ENCODE data around the gene DPYD. TPM values are rescaled to one million over a fixed set of nuclear protein-coding genes. Genes with fewer than 3 reads are reported as not detected.

Gene DPYD
- polyA plus RNA-seq, 2 donors = 6.7 to 10.0 TPM

DNA sequence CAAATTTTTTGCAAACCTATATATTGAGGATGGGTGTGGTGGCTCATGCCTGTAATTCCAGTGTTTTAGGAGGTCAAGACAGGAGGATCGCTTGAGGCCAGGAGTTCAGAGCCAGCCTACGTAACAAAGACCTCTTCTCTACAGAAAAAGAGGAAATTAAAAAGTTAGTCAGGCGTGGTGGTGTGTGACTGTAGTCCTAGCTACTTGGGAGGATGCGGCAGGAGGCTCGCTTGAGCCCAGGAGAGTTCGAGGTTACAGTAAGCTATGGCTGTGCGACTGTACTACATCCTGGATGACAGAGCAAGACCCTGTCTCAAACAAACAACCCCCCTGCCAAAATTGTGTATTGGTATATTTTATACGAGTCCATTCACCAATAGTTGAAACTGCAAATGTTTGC lies 589.7 kb downstream of the DPYD start:
- Histone ChIP-seq H3K4me3 (ENCODE audit: low read depth in 1 of 2, low read length in 2 of 2) (no peak overlapping the region), H3K36me3 (ENCODE audit: control insufficient read depth in 2 of 2, insufficient read depth in 2 of 2, low read length in 1 of 2) (no peaks in the 10 kb centered on the region), H3K9me3 (ENCODE audit: control insufficient read depth in 2 of 2, insufficient read depth in 1 of 2, low read depth in 1 of 2, low read length in 1 of 2) (no peaks in the 10 kb centered on the region), H3K4me1 (ENCODE audit: control insufficient read depth in 2 of 2, insufficient read depth in 2 of 2, low read length in 1 of 2) (no peaks in the 10 kb centered on the region), H3K27me3 (ENCODE audit: control insufficient read depth in 1 of 2, insufficient read depth in 2 of 2, low read length in 2 of 2) (no peaks in the 10 kb centered on the region), H3K27ac (ENCODE audit: low read depth in 2 of 2, low read length in 1 of 2) (no peak overlapping the region)
- WGBS, 2 donors = 91 to 93% methylated on average over 8 of the region's 8 CpGs

- H3K4me3 ChIP-seq (ENCODE audit: low read depth in 1 of 2, low read length in 2 of 2) = no peak overlapping the region
- no peaks in the 10 kb centered on the region for H3K4me1 ChIP-seq (ENCODE audit: control insufficient read depth in 2 of 2, insufficient read depth in 2 of 2, low read length in 1 of 2)
- no peak overlapping the region for H3K27ac ChIP-seq (ENCODE audit: low read depth in 2 of 2, low read length in 1 of 2)
- H3K9me3 ChIP-seq (ENCODE audit: control insufficient read depth in 2 of 2, insufficient read depth in 1 of 2, low read depth in 1 of 2, low read length in 1 of 2) = no peaks in the 10 kb centered on the region
- H3K27me3 ChIP-seq (ENCODE audit: control insufficient read depth in 1 of 2, insufficient read depth in 2 of 2, low read length in 2 of 2) = no peaks in the 10 kb centered on the region
- H3K36me3 ChIP-seq (ENCODE audit: control insufficient read depth in 2 of 2, insufficient read depth in 2 of 2, low read length in 1 of 2) = no peaks in the 10 kb centered on the region
- WGBS, 2 donors = 70 to 83% methylated on average over 4 of the region's 4 CpGs
Observed at GRCh38 chr1:97314685-97315084, 606.1 kb downstream of the DPYD start.

DNA sequence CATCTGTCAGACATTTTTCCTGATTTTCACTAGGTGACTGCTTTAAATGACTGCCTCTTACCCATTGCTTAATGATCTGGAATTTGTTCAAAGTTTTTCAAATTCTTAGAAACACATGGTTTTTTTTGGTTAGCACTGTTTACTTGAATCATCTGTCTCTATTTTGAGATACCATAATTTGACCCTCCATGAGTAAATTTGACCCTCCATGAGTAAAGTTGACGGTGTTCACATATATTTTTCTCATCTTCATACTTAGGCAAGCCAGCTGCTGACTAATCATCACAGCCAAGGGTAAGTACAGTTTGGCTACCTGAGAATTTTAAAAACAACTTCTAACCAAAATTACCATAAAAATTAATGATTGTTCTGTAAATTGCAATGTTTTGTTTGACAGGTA lies 612.7 kb downstream of the DPYD start:
- H3K4me1 ChIP-seq (ENCODE audit: control insufficient read depth in 2 of 2, insufficient read depth in 2 of 2, low read length in 1 of 2) = no peaks in the 10 kb centered on the region
- no peak overlapping the region for H3K27ac ChIP-seq (ENCODE audit: low read depth in 2 of 2, low read length in 1 of 2)
- no peaks in the 10 kb centered on the region for H3K9me3 ChIP-seq (ENCODE audit: control insufficient read depth in 2 of 2, insufficient read depth in 1 of 2, low read depth in 1 of 2, low read length in 1 of 2)
- no peak overlapping the region for H3K4me3 ChIP-seq (ENCODE audit: low read depth in 1 of 2, low read length in 2 of 2)
- no peaks in the 10 kb centered on the region for H3K27me3 ChIP-seq (ENCODE audit: control insufficient read depth in 1 of 2, insufficient read depth in 2 of 2, low read length in 2 of 2)
- 90 to 93% methylated on average over 1 of the region's 1 CpG for WGBS, 2 donors
- no peaks in the 10 kb centered on the region for H3K36me3 ChIP-seq (ENCODE audit: control insufficient read depth in 2 of 2, insufficient read depth in 2 of 2, low read length in 1 of 2)

- no peak overlapping the region for H3K4me3 ChIP-seq (ENCODE audit: low read depth in 1 of 2, low read length in 2 of 2)
- no peaks in the 10 kb centered on the region for H3K36me3 ChIP-seq (ENCODE audit: control insufficient read depth in 2 of 2, insufficient read depth in 2 of 2, low read length in 1 of 2)
- no peaks in the 10 kb centered on the region for H3K4me1 ChIP-seq (ENCODE audit: control insufficient read depth in 2 of 2, insufficient read depth in 2 of 2, low read length in 1 of 2)
- no peaks in the 10 kb centered on the region for H3K9me3 ChIP-seq (ENCODE audit: control insufficient read depth in 2 of 2, insufficient read depth in 1 of 2, low read depth in 1 of 2, low read length in 1 of 2)
- H3K27me3 ChIP-seq (ENCODE audit: control insufficient read depth in 1 of 2, insufficient read depth in 2 of 2, low read length in 2 of 2) = no peaks in the 10 kb centered on the region
- no peak overlapping the region for H3K27ac ChIP-seq (ENCODE audit: low read depth in 2 of 2, low read length in 1 of 2)
Observed at GRCh38 chr1:97307568-97307967, 613.3 kb downstream of the DPYD start.

DNA sequence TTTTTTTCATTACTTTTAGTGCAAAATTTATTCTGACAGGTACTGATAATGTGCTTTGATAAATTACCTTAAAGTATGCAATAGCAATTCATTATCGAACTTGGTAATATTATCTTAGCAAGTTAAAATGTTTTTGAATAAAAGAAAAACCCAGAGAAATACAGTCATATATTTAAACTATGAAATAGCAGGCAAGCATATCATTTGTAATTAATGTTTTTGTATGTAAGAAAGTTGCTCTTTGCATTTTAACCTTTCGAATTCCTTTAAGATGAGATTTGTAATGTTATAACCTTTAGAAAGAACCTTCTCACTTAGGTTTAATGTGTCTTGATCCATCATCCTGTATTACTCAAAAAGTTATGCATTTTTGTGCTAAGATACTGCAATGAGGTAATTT lies 613.7 kb downstream of the DPYD start:
- no peak overlapping the region for H3K27ac ChIP-seq (ENCODE audit: low read depth in 2 of 2, low read length in 1 of 2)
- no peaks in the 10 kb centered on the region for H3K9me3 ChIP-seq (ENCODE audit: control insufficient read depth in 2 of 2, insufficient read depth in 1 of 2, low read depth in 1 of 2, low read length in 1 of 2)
- no peaks in the 10 kb centered on the region for H3K36me3 ChIP-seq (ENCODE audit: control insufficient read depth in 2 of 2, insufficient read depth in 2 of 2, low read length in 1 of 2)
- H3K4me1 ChIP-seq (ENCODE audit: control insufficient read depth in 2 of 2, insufficient read depth in 2 of 2, low read length in 1 of 2) = no peaks in the 10 kb centered on the region
- no peak overlapping the region for H3K4me3 ChIP-seq (ENCODE audit: low read depth in 1 of 2, low read length in 2 of 2)
- no peaks in the 10 kb centered on the region for H3K27me3 ChIP-seq (ENCODE audit: control insufficient read depth in 1 of 2, insufficient read depth in 2 of 2, low read length in 2 of 2)
- WGBS, 2 donors = 82 to 92% methylated on average over 2 of the region's 2 CpGs

DNA sequence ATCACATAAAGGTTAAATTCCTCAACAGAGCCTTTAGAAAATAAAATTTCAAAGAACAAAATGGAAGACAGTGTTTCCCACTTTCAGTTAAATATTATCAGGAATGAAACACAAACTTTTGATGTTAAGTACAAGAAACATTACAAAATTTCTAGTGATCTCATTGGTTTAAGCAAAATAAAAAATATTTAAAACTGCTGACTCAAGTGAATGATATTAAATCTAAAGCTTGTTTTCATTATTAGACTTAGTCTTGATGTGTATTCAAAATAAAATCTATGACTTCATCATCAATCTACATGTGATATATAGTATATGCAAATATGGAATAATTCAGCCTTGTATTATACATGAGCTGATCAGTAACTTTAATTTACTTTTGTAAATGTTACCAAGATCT lies 614.3 kb downstream of the DPYD start:
- Histone ChIP-seq H3K36me3 (ENCODE audit: control insufficient read depth in 2 of 2, insufficient read depth in 2 of 2, low read length in 1 of 2) (no peaks in the 10 kb centered on the region), H3K9me3 (ENCODE audit: control insufficient read depth in 2 of 2, insufficient read depth in 1 of 2, low read depth in 1 of 2, low read length in 1 of 2) (no peaks in the 10 kb centered on the region), H3K4me3 (ENCODE audit: low read depth in 1 of 2, low read length in 2 of 2) (no peak overlapping the region), H3K4me1 (ENCODE audit: control insufficient read depth in 2 of 2, insufficient read depth in 2 of 2, low read length in 1 of 2) (no peaks in the 10 kb centered on the region), H3K27me3 (ENCODE audit: control insufficient read depth in 1 of 2, insufficient read depth in 2 of 2, low read length in 2 of 2) (no peaks in the 10 kb centered on the region), H3K27ac (ENCODE audit: low read depth in 2 of 2, low read length in 1 of 2) (no peak overlapping the region)

- no peaks in the 10 kb centered on the region for H3K4me1 ChIP-seq (ENCODE audit: control insufficient read depth in 2 of 2, insufficient read depth in 2 of 2, low read length in 1 of 2)
- WGBS, 2 donors = 55 to 61% methylated on average over 2 of the region's 2 CpGs
Observed at GRCh38 chr1:97304366-97304765, 616.5 kb downstream of the DPYD start.

DNA sequence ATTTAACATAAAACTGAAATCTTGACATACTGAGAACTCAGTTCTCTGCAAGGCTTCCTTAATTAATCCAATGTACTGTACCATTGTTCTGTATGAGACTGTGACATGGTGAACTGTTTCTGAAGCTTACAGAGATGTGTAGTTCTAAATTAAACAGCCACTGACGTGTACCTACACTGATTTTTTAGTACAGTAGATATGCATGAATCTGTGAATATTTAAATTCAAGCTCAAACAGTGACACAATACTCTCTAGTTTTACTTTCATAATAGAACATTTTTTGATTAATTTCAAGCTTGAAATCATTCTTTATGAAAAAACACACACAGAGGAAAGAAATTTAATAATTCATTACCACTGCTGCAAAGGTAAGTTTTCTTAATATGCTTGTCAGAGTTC lies 621.9 kb downstream of the DPYD start:
- Histone ChIP-seq H3K36me3 (ENCODE audit: control insufficient read depth in 2 of 2, insufficient read depth in 2 of 2, low read length in 1 of 2) (no peaks in the 10 kb centered on the region), H3K27me3 (ENCODE audit: control insufficient read depth in 1 of 2, insufficient read depth in 2 of 2, low read length in 2 of 2) (no peaks in the 10 kb centered on the region), H3K9me3 (ENCODE audit: control insufficient read depth in 2 of 2, insufficient read depth in 1 of 2, low read depth in 1 of 2, low read length in 1 of 2) (no peaks in the 10 kb centered on the region), H3K4me3 (ENCODE audit: low read depth in 1 of 2, low read length in 2 of 2) (no peak overlapping the region), H3K27ac (ENCODE audit: low read depth in 2 of 2, low read length in 1 of 2) (no peak overlapping the region), H3K4me1 (ENCODE audit: control insufficient read depth in 2 of 2, insufficient read depth in 2 of 2, low read length in 1 of 2) (no peaks in the 10 kb centered on the region)
- WGBS, 2 donors = 92% methylated on average over 1 of the region's 1 CpG

More at GRCh38 chr1:97304366-97304765, 616.5 kb downstream of the DPYD start:
- Histone ChIP-seq H3K27ac (ENCODE audit: low read depth in 2 of 2, low read length in 1 of 2) (no peak overlapping the region), H3K27me3 (ENCODE audit: control insufficient read depth in 1 of 2, insufficient read depth in 2 of 2, low read length in 2 of 2) (no peaks in the 10 kb centered on the region), H3K4me3 (ENCODE audit: low read depth in 1 of 2, low read length in 2 of 2) (no peak overlapping the region), H3K9me3 (ENCODE audit: control insufficient read depth in 2 of 2, insufficient read depth in 1 of 2, low read depth in 1 of 2, low read length in 1 of 2) (no peaks in the 10 kb centered on the region), H3K36me3 (ENCODE audit: control insufficient read depth in 2 of 2, insufficient read depth in 2 of 2, low read length in 1 of 2) (no peaks in the 10 kb centered on the region)

GRCh38 chr1:97297611-97298010 lies 623.2 kb downstream of the DPYD start:
- WGBS, 2 donors = 80 to 85% methylated on average over 2 of the region's 2 CpGs
- H3K27me3 ChIP-seq (ENCODE audit: control insufficient read depth in 1 of 2, insufficient read depth in 2 of 2, low read length in 2 of 2) = no peaks in the 10 kb centered on the region
- H3K27ac ChIP-seq (ENCODE audit: low read depth in 2 of 2, low read length in 1 of 2) = no peak overlapping the region
- H3K36me3 ChIP-seq (ENCODE audit: control insufficient read depth in 2 of 2, insufficient read depth in 2 of 2, low read length in 1 of 2) = peaks cover 0 to 2% of the 10 kb centered on the region in 2 donors
- no peaks in the 10 kb centered on the region for H3K4me1 ChIP-seq (ENCODE audit: control insufficient read depth in 2 of 2, insufficient read depth in 2 of 2, low read length in 1 of 2)
- no peaks in the 10 kb centered on the region for H3K9me3 ChIP-seq (ENCODE audit: control insufficient read depth in 2 of 2, insufficient read depth in 1 of 2, low read depth in 1 of 2, low read length in 1 of 2)
- no peak overlapping the region for H3K4me3 ChIP-seq (ENCODE audit: low read depth in 1 of 2, low read length in 2 of 2)

GRCh38 chr1:97281962-97282361 lies 638.9 kb downstream of the DPYD start:
- no peaks in the 10 kb centered on the region for H3K27me3 ChIP-seq (ENCODE audit: control insufficient read depth in 1 of 2, insufficient read depth in 2 of 2, low read length in 2 of 2)
- H3K27ac ChIP-seq (ENCODE audit: low read depth in 2 of 2, low read length in 1 of 2) = no peak overlapping the region

More at GRCh38 chr1:97281962-97282361, 638.9 kb downstream of the DPYD start:
- H3K9me3 ChIP-seq (ENCODE audit: control insufficient read depth in 2 of 2, insufficient read depth in 1 of 2, low read depth in 1 of 2, low read length in 1 of 2) = no peaks in the 10 kb centered on the region
- H3K4me1 ChIP-seq (ENCODE audit: control insufficient read depth in 2 of 2, insufficient read depth in 2 of 2, low read length in 1 of 2) = no peaks in the 10 kb centered on the region
- WGBS, 2 donors = 88 to 89% methylated on average over 1 of the region's 1 CpG
- no peak overlapping the region for H3K4me3 ChIP-seq (ENCODE audit: low read depth in 1 of 2, low read length in 2 of 2)
- H3K36me3 ChIP-seq (ENCODE audit: control insufficient read depth in 2 of 2, insufficient read depth in 2 of 2, low read length in 1 of 2) = no peaks in the 10 kb centered on the region
